Kidney (tissue), 22 donors: Measurements from ENCODE around the gene SRPK1. TPM values are rescaled to one million over a fixed set of nuclear protein-coding genes. Genes with fewer than 3 reads are reported as not detected.

ENCODE experiments used
- DNase-seq, 5 donors: peaks; one replicate each; pipeline ENCODE4 v3.0.0-alpha.2; 2013 to 2020
- FAIRE-seq: peaks from 2 replicates; lab custom pipeline; 2012; peaks lifted over from hg19 to GRCh38; lab: Jason Lieb, UNC
- H3K27ac ChIP-seq, 2 donors: one replicate each; pipeline ENCODE4 v1.7.0; 2013; ENCODE audit warnings: low read depth in 2 of 2, low read length in 2 of 2, inconsistent platforms in 1 of 2
- H3K27me3 ChIP-seq: one replicate; pipeline ENCODE4 v1.7.1; 2013; ENCODE audit warnings: low read length, inconsistent platforms; ENCODE audit not compliant: control insufficient read depth, insufficient read depth
- H3K36me3 ChIP-seq, 3 donors: one replicate each; pipeline versions ENCODE4 v1.7.0 to v1.7.1; 2013; ENCODE audit warnings: low read length in 3 of 3, control low read depth in 1 of 3, inconsistent platforms in 1 of 3; ENCODE audit not compliant: insufficient read depth in 3 of 3, control insufficient read depth in 2 of 3
- H3K4me1 ChIP-seq, 3 donors: one replicate each; pipeline versions ENCODE4 v1.7.0 to v1.7.1; 2013; ENCODE audit warnings: low read length in 3 of 3, inconsistent platforms in 1 of 3, low read depth in 1 of 3; ENCODE audit not compliant: control insufficient read depth in 2 of 3, insufficient read depth in 2 of 3
- H3K4me3 ChIP-seq, 3 donors: one replicate each; pipeline versions ENCODE4 v1.7.0 to v1.8.1; 2013; ENCODE audit warnings: low read length in 3 of 3, control low read depth in 1 of 3, inconsistent platforms in 1 of 3
- H3K9ac ChIP-seq, 3 donors: one replicate each; pipeline versions ENCODE4 v1.7.0 to v1.7.1; 2013; ENCODE audit warnings: low read length in 3 of 3, control low read depth in 1 of 3, inconsistent platforms in 1 of 3
- H3K9me3 ChIP-seq, 3 donors: one replicate each; pipeline versions ENCODE4 v1.7.0 to v1.7.1; 2013; ENCODE audit warnings: low read length in 3 of 3, control low read depth in 1 of 3, inconsistent platforms in 1 of 3; ENCODE audit not compliant: control insufficient read depth in 2 of 3, insufficient read depth in 1 of 3
- intact Hi-C: fragments of 100-400 bp; cut with DNase I; formaldehyde crosslinking; loops from one replicate; pipeline ENCODE4 v1.11.1; 2022
- long read RNA-seq, 10 donors: library from polyadenylated mRNA in 1 of 10; unstranded in 1 of 10; transcript quantifications; one replicate each; pipeline ENCODE4 v2.0.0 and lab custom pipeline, GENCODE V29; 2021 to 2026
- polyA plus RNA-seq: library from polyadenylated mRNA; stranded (reverse); fragments of 350-450 nt; fragmentation: Illumina TruSeq; extraction: RNeasy Lipid Tissue Mini Kit (QIAGEN cat#74804); gene quantifications from one replicate; pipeline ENCODE4 v1.2.3, GENCODE V29; 2014; ENCODE audit warnings: low read depth, low replicate concordance; ENCODE audit not compliant: insufficient read depth
- total RNA-seq: library from RNA; stranded (reverse); fragmentation: NEBNext Ultra II Directional; extraction: Animal tissue kit (Norgen Biotek cat#: 25700); gene quantifications from one replicate; pipeline ENCODE4 v1.2.1, GENCODE V29; 2021
- TF ChIP-seq, protein P1 (sequence below): IDR thresholded peaks from 3 replicates; pipeline ENCODE4 v1.5.1; 2012; ENCODE audit warnings: mild to moderate bottlenecking, moderate library complexity, borderline replicate concordance; ENCODE audit not compliant: insufficient read depth; ENCODE audit errors: extremely low read depth
- donor health status: control.
- donor health status: control.
- donor health status: control.
- donor health status: control.
- donor health status: control.
- donor health status: DM: yes; HTN: yes; CAD: no.
- donor health status: Normal renal cell carcinoma (clear cell type).

The SRPK1 gene
- total RNA-seq (35.3 TPM), polyA plus RNA-seq (12.2 TPM)
- long read RNA-seq, donor 1, partial matches to known transcripts = 8 of 8 reads
- long read RNA-seq, donor 1, other reads (novel, unspliced or antisense) = 0 of 8 reads
- long read RNA-seq, donor 2, full-length matches to known transcripts = 4 of 15 reads
- long read RNA-seq, donor 2, partial matches to known transcripts = 11 of 15 reads
- long read RNA-seq, donor 2, other reads (novel, unspliced or antisense) = 0 of 15 reads
- long read RNA-seq, donor 3, full-length matches to known transcripts = 7 of 19 reads
- long read RNA-seq, donor 3, partial matches to known transcripts = 12 of 19 reads
- long read RNA-seq, donor 3, other reads (novel, unspliced or antisense) = 0 of 19 reads
- long read RNA-seq, donor 4, full-length matches to known transcripts = 2 of 9 reads
- long read RNA-seq, donor 4, partial matches to known transcripts = 7 of 9 reads
- long read RNA-seq, donor 4, other reads (novel, unspliced or antisense) = 0 of 9 reads
- long read RNA-seq, donor 5 = 0 reads
- long read RNA-seq, donor 6, full-length matches to known transcripts = 3 of 3 reads
- long read RNA-seq, donor 6, partial matches to known transcripts = 0 of 3 reads
- long read RNA-seq, donor 6, other reads (novel, unspliced or antisense) = 0 of 3 reads
- long read RNA-seq, donor 7, full-length matches to known transcripts = 20 of 35 reads
- long read RNA-seq, donor 7, partial matches to known transcripts = 9 of 35 reads
- long read RNA-seq, donor 7, other reads (novel, unspliced or antisense) = 6 of 35 reads
- long read RNA-seq, donor 8, partial matches to known transcripts = 5 of 5 reads
- long read RNA-seq, donor 8, other reads (novel, unspliced or antisense) = 0 of 5 reads
- long read RNA-seq, donor 9, full-length matches to known transcripts = 2 of 2 reads
- long read RNA-seq, donor 9, partial matches to known transcripts = 0 of 2 reads
- long read RNA-seq, donor 9, other reads (novel, unspliced or antisense) = 0 of 2 reads
- long read RNA-seq, donor 10, full-length matches to known transcripts = 1 of 13 reads
- long read RNA-seq, donor 10, partial matches to known transcripts = 12 of 13 reads
- long read RNA-seq, donor 10, other reads (novel, unspliced or antisense) = 0 of 13 reads

DNA sequence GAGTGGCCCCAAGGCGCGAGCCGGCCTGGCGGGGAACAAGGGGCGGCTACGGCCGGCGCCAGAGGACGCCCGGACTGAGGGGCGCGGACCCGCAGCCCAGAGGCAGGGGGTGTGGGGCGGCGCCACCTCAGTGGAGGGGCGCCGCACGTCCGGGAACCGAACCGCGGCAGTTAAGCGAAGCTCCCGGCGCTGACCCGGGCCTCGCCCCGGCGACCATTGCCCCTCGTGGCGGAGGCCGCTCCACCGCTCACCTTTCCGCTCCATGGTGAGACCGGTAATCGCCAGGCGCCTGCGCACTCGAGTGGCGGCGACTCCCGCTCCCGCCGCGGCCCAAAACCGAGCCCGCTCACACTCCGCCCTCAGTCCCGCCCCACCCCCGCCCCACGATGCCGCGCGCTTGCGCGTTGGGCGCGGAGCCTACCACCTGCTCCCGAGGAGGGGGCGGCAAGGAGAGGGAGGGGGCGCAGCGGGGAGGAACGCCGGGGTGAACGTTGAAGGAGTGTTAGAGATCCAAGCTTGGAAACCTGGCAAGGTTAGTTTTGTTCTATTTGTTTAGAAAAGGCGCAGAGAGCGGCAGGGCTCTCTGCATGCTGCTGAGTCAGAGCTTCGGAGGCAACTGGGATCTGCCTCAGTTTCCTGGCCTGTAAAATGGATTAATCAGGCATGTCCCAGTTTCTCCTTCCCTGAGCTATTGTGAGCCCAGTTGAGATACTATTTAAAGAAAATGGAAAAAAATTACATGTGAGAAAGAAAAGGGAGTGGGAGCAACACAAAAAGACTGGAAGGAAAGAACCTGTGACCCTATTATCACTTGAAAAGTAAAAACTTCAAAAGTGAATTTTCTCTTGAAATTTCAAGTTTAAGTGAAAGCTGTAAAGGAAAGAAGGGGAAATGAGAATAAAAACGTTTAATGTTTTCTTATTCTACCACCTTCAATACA lies at the start of gene SRPK1:
SRPK1 (minus strand) TSS at position 306 of the 940 bp plus-strand sequence; CDS start at position 264, 42 bp downstream.
- H3K4me3 ChIP-seq = peak within 1 kb of the TSS; percentile 74 to 91 (median 88)
- H3K4me1 ChIP-seq = peaks cover 0 to 6% (median 5%) of the 10 kb centered on the region in 3 donors
- TF ChIP-seq, protein P1, sequence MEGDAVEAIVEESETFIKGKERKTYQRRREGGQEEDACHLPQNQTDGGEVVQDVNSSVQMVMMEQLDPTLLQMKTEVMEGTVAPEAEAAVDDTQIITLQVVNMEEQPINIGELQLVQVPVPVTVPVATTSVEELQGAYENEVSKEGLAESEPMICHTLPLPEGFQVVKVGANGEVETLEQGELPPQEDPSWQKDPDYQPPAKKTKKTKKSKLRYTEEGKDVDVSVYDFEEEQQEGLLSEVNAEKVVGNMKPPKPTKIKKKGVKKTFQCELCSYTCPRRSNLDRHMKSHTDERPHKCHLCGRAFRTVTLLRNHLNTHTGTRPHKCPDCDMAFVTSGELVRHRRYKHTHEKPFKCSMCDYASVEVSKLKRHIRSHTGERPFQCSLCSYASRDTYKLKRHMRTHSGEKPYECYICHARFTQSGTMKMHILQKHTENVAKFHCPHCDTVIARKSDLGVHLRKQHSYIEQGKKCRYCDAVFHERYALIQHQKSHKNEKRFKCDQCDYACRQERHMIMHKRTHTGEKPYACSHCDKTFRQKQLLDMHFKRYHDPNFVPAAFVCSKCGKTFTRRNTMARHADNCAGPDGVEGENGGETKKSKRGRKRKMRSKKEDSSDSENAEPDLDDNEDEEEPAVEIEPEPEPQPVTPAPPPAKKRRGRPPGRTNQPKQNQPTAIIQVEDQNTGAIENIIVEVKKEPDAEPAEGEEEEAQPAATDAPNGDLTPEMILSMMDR = no peak
- no peaks in the 10 kb centered on the region for H3K9me3 ChIP-seq
- no peaks in the 10 kb centered on the region for H3K27me3 ChIP-seq
- DNase-seq (peak; percentile 94 to 97 (median 95)), FAIRE-seq (no peak)
- H3K9ac ChIP-seq = peak within 1 kb of the TSS; percentile 50 to 82 (median 77)
- intact Hi-C loops = no loop called here
- H3K36me3 ChIP-seq = peaks cover 0 to 2% (median 0%) of the 10 kb centered on the region in 3 donors
- peak within 1 kb of the TSS; percentile 57 to 64 for H3K27ac ChIP-seq

DNA sequence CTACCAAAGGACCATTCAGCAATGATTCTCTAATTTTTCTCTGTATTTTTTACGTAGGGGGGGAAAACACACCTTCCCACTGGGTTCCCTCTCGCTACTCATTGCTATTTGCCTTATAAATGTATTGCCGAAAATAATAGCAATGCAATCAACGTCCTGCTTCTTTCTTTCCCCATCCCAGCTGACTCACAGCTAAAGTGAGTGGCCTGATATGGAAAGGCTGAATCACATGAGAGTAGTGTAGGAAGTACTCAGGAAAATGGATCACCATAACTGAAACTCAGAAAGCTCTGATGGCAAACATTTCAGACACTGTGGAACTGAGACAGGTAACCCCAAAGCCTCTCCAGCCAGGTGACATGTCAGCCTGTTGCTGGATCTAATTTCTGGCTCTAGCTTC lies 49.3 kb upstream of the SRPK1 start:
- Histone ChIP-seq H3K27ac (no peak overlapping the region), H3K4me3 (no peak overlapping the region), H3K9ac (no peak overlapping the region), H3K36me3 (no peaks in the 10 kb centered on the region), H3K4me1 (peaks cover 0 to 5% (median 0%) of the 10 kb centered on the region in 3 donors), H3K27me3 (no peaks in the 10 kb centered on the region), H3K9me3 (no peaks in the 10 kb centered on the region)
- TF ChIP-seq, protein P1 = no peak
- intact Hi-C loops = no loop called here
- FAIRE-seq (no peak), DNase-seq (no peak)

DNA sequence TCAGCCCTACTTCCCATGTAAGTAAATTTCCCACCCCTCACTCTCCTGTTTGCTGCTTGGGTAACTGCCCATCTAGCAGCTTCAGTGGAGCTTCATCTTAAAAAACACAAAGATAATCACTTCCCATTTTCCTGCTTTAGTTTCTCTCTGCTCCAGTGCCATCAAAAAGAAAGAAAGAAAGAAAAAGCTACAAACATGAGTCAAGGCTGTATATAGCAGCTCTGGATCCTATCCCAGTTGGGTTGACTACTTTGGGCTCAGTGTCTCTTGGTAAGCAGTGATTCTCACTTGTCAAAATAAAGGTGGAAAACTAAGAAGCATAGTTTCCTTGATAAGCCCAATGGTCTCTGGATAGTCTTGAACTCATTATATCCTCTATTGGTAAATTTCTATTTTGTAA lies 48.7 kb upstream of the SRPK1 start:
- TF ChIP-seq, protein P1 = no peak
- H3K36me3 ChIP-seq = no peaks in the 10 kb centered on the region
- no peak for FAIRE-seq
- no peak overlapping the region for H3K9ac ChIP-seq
- no peak overlapping the region for H3K4me3 ChIP-seq
- H3K27ac ChIP-seq = no peak overlapping the region
- no peak for DNase-seq
- intact Hi-C loops = no loop called here
- H3K9me3 ChIP-seq = no peaks in the 10 kb centered on the region
- H3K27me3 ChIP-seq = no peaks in the 10 kb centered on the region
- H3K4me1 ChIP-seq = peaks cover 0 to 5% (median 0%) of the 10 kb centered on the region in 3 donors
